Measurements from ENCODE around the gene C20orf173. TPM values are rescaled to one million over a fixed set of nuclear protein-coding genes. Genes with fewer than 3 reads are reported as not detected.
A peak's percentile ranks its signal among the peaks of the same experiment; 100 is the strongest.

C20orf173 gene, protein sequence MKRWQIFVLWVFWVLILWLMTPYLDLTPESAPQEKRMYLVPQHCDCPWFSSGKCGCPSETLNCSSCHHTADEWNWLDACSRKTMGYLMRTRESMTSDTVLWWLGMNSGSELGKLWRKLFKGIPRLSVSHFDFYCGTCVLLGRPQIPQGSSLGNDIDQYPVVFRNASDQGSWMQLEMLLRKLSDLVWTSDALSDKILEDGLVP
- total RNA-seq (2014; rRNA removed; shearing (Covaris generic)), result not detected in 2 replicates
- not detected in 2 replicates for polyA plus RNA-seq (2015; cell fraction: cytosol; rRNA removed)
- not detected in 2 replicates for polyA plus RNA-seq (2015; cell fraction: nucleus; rRNA removed)

DNA sequence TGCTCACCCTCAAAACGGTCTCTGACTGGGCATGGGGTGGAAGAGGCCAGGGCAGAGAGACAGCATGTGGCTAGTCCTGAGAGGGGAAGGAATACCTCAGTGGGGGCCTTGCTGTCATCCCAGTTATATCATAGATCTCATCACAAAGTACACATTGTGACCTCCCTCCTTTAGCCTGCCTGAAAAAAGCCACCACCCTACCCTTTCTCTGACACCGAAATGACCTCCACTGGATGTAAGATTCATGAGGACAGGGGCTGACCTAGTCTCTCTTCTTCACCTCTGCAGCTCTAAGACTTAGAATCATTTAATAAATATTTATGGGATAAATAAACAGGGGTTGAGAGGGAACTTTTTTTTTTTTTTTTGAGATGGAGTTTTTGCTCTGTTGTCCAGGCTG lies at the start of gene C20orf173:
C20orf173 (minus strand) TSS at position 101 of the 400 bp plus-strand sequence. CDS start 279 bp downstream, outside the sequence.
- DNase-seq (ENCODE audit: low read depth, low spot score), result no peak
- in situ Hi-C loops (cut with HindIII; ENCODE audit: low pct_unique_long_range_greater_than_20kb, low sequenced_read_pairs), result no loop called here

GRCh38 chr20:35579196-35579595 lies 49.7 kb upstream of the C20orf173 start:
- in situ Hi-C loops (cut with HindIII; ENCODE audit: low pct_unique_long_range_greater_than_20kb, low sequenced_read_pairs), result no loop called here
- DNase-seq (ENCODE audit: low read depth, low spot score), result no peak

DNA sequence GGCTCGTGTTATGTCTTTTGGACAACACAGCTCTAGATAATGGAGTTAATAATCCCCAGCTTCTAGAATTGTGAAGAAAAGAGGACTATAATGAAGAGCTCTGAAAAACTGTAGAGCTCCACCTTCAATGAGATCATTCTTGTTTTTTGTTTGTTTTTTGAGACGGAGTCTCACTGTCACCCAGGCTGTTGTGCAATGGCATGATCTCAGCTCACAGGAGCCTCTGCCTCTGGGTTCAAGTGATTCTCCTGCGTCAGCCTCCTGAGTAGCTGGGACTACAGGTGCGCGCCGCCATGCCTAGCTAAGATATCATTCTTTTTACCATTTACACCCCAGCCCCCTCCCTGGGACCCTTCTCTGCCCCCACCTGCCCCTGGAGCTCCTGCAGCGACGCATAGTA lies 49.0 kb upstream of the C20orf173 start:
- DNase-seq (ENCODE audit: low read depth, low spot score), result no peak
- in situ Hi-C loops (cut with HindIII; ENCODE audit: low pct_unique_long_range_greater_than_20kb, low sequenced_read_pairs), result no loop called here

DNA sequence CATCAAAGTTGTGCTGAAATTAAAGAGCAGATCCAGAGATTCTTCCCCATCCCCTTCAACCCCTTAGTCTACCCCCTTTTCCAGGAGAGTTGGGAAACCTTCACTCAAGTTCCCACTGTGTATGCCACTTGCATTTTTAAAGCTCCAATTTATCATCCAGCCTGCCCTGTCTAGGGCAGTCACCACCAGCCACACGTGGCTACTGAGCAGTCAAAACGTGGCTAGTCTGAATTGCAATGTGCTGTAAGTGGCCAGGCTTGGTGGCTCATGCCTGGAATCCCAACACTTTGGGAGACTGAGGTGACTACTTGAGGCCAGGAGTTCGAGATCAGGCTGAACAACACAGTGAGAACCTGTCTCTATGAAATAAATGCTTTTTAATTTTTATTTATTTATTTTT lies 47.4 kb upstream of the C20orf173 start:
- in situ Hi-C loops (cut with HindIII; ENCODE audit: low pct_unique_long_range_greater_than_20kb, low sequenced_read_pairs), result no loop called here
- no peak for DNase-seq (ENCODE audit: low read depth, low spot score)

- DNase-seq (ENCODE audit: low read depth, low spot score), result no peak
- in situ Hi-C loops (cut with HindIII; ENCODE audit: low pct_unique_long_range_greater_than_20kb, low sequenced_read_pairs), result no loop called here
Observed at GRCh38 chr20:35575958-35576357, 46.5 kb upstream of the C20orf173 start.

DNA sequence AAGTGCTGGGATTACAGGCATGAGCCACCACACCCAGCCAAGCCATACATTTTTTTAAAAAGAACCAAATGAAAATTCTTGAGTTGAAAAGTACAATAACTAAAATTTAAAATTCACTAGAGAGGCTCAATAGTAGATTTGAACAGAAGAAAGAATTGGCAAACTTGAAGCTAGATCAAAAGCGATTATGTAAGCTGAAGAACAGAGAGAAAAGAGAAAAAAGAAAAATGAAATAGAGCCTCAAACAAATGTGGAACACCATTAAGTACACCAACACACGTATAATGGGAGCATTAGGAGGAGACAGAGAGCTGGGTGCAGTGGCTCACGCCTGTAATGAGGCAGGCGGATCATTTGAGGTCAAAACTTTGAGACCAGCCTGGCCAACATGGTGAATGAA lies 43.4 kb upstream of the C20orf173 start:
- in situ Hi-C loops (cut with HindIII; ENCODE audit: low pct_unique_long_range_greater_than_20kb, low sequenced_read_pairs), result no loop called here

GRCh38 chr20:35571555-35571954 lies 42.1 kb upstream of the C20orf173 start:
- DNase-seq (ENCODE audit: low read depth, low spot score), result no peak
- in situ Hi-C loops (cut with HindIII; ENCODE audit: low pct_unique_long_range_greater_than_20kb, low sequenced_read_pairs), result no loop called here

More for the DNA sequence above, 43.4 kb upstream of the C20orf173 start:
- no peak for DNase-seq (ENCODE audit: low read depth, low spot score)

DNA sequence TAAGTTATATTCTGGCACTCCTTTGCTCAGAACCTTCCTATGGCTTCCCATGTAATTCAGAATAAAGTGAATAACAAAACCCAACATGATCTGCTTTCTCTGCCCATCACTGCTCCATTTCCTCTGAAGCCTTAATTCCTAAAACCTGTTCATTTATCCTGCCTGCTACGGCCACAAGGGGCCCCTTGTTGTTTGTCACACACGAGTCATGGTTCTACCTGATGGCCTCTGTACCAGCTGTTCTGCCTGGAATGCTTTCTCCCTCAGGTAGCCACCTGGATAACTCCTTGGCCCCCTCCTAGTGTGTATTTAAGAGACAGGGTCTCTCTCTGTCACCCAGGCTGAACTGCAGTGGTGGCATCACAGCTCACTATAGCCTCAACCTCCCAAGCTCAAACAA lies 39.2 kb upstream of the C20orf173 start:
- DNase-seq (ENCODE audit: low read depth, low spot score), result peak; percentile 37
- in situ Hi-C loops (cut with HindIII; ENCODE audit: low pct_unique_long_range_greater_than_20kb, low sequenced_read_pairs), result no loop called here

DNA sequence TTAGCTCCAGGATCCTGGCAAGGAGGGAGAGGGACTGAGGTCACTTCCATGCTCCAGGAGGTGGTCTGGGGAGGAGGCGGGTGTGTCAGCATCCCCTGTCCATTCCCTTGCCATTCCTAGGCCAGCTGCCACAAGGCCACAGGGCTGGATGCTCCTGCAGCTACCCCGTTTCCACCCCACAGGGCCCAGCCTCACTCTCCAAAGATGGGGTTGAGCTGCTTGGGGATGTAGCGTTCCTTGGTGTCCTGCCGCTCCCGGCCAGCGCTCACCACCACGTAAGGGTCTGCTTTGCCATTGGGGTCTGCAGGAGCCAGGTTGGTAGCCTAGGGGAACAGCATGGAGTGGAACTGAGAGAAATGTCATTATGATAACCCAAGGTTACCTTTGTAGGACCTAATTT lies 35.5 kb upstream of the C20orf173 start:
- DNase-seq (ENCODE audit: low read depth, low spot score), result no peak
- in situ Hi-C loops (cut with HindIII; ENCODE audit: low pct_unique_long_range_greater_than_20kb, low sequenced_read_pairs), result no loop called here

DNA sequence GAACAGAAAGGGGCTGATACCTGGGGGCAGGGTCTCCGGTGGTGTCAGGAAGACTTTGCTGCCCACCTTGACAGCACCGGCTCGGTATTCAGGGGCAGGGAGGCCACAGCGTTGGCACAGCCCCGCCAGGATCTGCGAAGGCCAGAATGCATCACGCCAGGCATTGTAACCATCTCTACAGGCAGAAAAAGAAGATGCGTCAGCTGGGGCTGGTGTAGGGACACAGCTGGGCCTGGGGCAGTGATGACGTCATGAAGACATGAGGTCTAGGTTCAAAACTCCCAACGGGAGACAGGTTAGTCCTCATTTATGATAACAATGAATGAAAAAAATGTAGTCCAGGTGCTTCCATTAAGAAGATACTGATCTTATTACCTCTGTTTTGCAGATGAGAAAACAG lies 34.4 kb upstream of the C20orf173 start:
- in situ Hi-C loops (cut with HindIII; ENCODE audit: low pct_unique_long_range_greater_than_20kb, low sequenced_read_pairs), result no loop called here
- DNase-seq (ENCODE audit: low read depth, low spot score), result no peak

GRCh38 chr20:35562541-35563110 lies 33.2 kb upstream of the C20orf173 start:
- DNase-seq (ENCODE audit: low read depth, low spot score), result no peak

DNA sequence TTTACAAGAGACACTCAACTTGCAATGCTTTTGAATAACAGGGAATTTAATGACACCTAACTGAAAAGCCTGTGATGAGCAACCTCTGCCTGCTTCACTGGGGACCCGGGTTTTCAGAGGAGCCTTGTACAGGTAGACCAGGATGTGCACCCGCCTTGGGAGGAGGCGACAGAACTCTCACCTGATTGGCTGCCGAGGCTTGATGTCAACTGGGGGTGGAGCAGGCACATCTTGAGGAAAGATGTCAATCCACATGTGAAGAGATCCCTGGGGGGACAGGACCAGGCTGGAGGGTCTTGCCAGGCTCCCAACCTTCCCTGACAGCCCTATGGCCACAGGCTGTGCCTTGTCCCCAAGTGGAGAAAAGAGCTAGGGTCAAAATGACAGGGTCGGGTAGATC lies 32.2 kb upstream of the C20orf173 start:
- DNase-seq (ENCODE audit: low read depth, low spot score), result peak; percentile 19
- in situ Hi-C loops (cut with HindIII; ENCODE audit: low pct_unique_long_range_greater_than_20kb, low sequenced_read_pairs), result no loop called here

More at GRCh38 chr20:35562541-35563110, 33.2 kb upstream of the C20orf173 start:
- in situ Hi-C loops (cut with HindIII; ENCODE audit: low pct_unique_long_range_greater_than_20kb, low sequenced_read_pairs), result no loop called here

GRCh38 chr20:35561268-35561667 lies 31.8 kb upstream of the C20orf173 start:
- DNase-seq (ENCODE audit: low read depth, low spot score), result peak; percentile 65
- in situ Hi-C loops (cut with HindIII; ENCODE audit: low pct_unique_long_range_greater_than_20kb, low sequenced_read_pairs), result no loop called here

- DNase-seq (ENCODE audit: low read depth, low spot score), result no peak
- in situ Hi-C loops (cut with HindIII; ENCODE audit: low pct_unique_long_range_greater_than_20kb, low sequenced_read_pairs), result no loop called here
Observed at GRCh38 chr20:35560541-35560940, 31.1 kb upstream of the C20orf173 start.

GRCh38 chr20:35560105-35560511 lies 30.7 kb upstream of the C20orf173 start:
- no peak for DNase-seq (ENCODE audit: low read depth, low spot score)
- in situ Hi-C loops (cut with HindIII; ENCODE audit: low pct_unique_long_range_greater_than_20kb, low sequenced_read_pairs), result no loop called here

- in situ Hi-C loops (cut with HindIII; ENCODE audit: low pct_unique_long_range_greater_than_20kb, low sequenced_read_pairs), result no loop called here
- DNase-seq (ENCODE audit: low read depth, low spot score), result no peak
Observed at GRCh38 chr20:35559042-35559693, 29.7 kb upstream of the C20orf173 start.

GRCh38 chr20:35558451-35558850 lies 29.0 kb upstream of the C20orf173 start:
- no peak for DNase-seq (ENCODE audit: low read depth, low spot score)
- in situ Hi-C loops (cut with HindIII; ENCODE audit: low pct_unique_long_range_greater_than_20kb, low sequenced_read_pairs), result no loop called here

- in situ Hi-C loops (cut with HindIII; ENCODE audit: low pct_unique_long_range_greater_than_20kb, low sequenced_read_pairs), result no loop called here
Observed at GRCh38 chr20:35556871-35557270, 27.4 kb upstream of the C20orf173 start.

More at GRCh38 chr20:35556871-35557270, 27.4 kb upstream of the C20orf173 start:
- no peak for DNase-seq (ENCODE audit: low read depth, low spot score)
